Upper lobe of right lung (tissue), 1 donor: ENCODE data around the gene URB1. TPM values are rescaled to one million over a fixed set of nuclear protein-coding genes. Genes with fewer than 3 reads are reported as not detected.
A peak's percentile ranks its signal among the peaks of the same experiment; 100 is the strongest.

Experiments used
- ATAC-seq: fragments of 200-7000 bp; cut with Tn5 transposase; one replicate; pipeline ENCODE4 v1.9.1; 2020; ENCODE audit warnings: mild to moderate bottlenecking, moderate library complexity
- DNase-seq: peaks from one replicate; pipeline ENCODE4 v3.0.0-alpha.2; 2020
- H3K27ac ChIP-seq: fragments of 200-600 bp; one replicate; pipeline ENCODE4 v1.8.0; 2022
- H3K27me3 ChIP-seq: fragments of 200-600 bp; one replicate; pipeline ENCODE4 v1.8.0; 2022; ENCODE audit warnings: mild to moderate bottlenecking
- H3K36me3 ChIP-seq: fragments of 200-600 bp; one replicate; pipeline ENCODE4 v1.8.0; 2022
- H3K4me1 ChIP-seq: fragments of 200-600 bp; one replicate; pipeline ENCODE4 v1.8.0; 2022
- H3K4me3 ChIP-seq: fragments of 200-600 bp; one replicate; pipeline ENCODE4 v1.8.0; 2022; ENCODE audit warnings: mild to moderate bottlenecking
- H3K9me3 ChIP-seq: fragments of 200-600 bp; one replicate; pipeline ENCODE4 v1.8.0; 2022
- CTCF ChIP-seq: fragments of 200-600 bp; IDR thresholded peaks from one replicate; pipeline ENCODE4 v1.8.0; 2022; ENCODE audit warnings: antibody characterized with exemption
- intact Hi-C: fragments of 100-400 bp; cut with DNase I; formaldehyde crosslinking; loops from one replicate; pipeline ENCODE4 v1.11.0; 2022
- total RNA-seq: library from RNA; stranded (reverse); fragmentation: NEBNext Ultra II Directional; extraction: Animal tissue kit (Norgen Biotek cat#: 25700); gene quantifications from one replicate; pipeline ENCODE4 v1.2.1, GENCODE V29; 2021
- donor health status: DM: no; HTN: yes; CAD: no; lungs with severe emphysema.

Gene URB1
- total RNA-seq, 1 donor from 2014 or later: 14.3 TPM

- H3K4me3 ChIP-seq: no peak overlapping the region
- no peaks in the 10 kb centered on the region for H3K4me1 ChIP-seq
- peaks cover 63% of the 10 kb centered on the region for H3K36me3 ChIP-seq
- H3K27ac ChIP-seq: no peak overlapping the region
- ATAC-seq (no peak), DNase-seq (no peak)
- no peak for TF ChIP-seq CTCF
- H3K27me3 ChIP-seq: no peaks in the 10 kb centered on the region
- intact Hi-C loops: no loop called here
- no peaks in the 10 kb centered on the region for H3K9me3 ChIP-seq
Observed at GRCh38 chr21:32382108-32382644, 10.6 kb downstream of the URB1 start.

- ATAC-seq (no peak), DNase-seq (no peak)
- no peak overlapping the region for H3K4me3 ChIP-seq
- no peaks in the 10 kb centered on the region for H3K9me3 ChIP-seq
- intact Hi-C loops: no loop called here
- no peak overlapping the region for H3K27ac ChIP-seq
- no peaks in the 10 kb centered on the region for H3K4me1 ChIP-seq
- peaks cover 63% of the 10 kb centered on the region for H3K36me3 ChIP-seq
- H3K27me3 ChIP-seq: no peaks in the 10 kb centered on the region
- TF ChIP-seq CTCF: no peak
Observed at GRCh38 chr21:32381571-32381970, 11.2 kb downstream of the URB1 start.

- Histone ChIP-seq H3K9me3 (no peaks in the 10 kb centered on the region), H3K36me3 (peaks cover 63% of the 10 kb centered on the region), H3K4me3 (no peak overlapping the region), H3K4me1 (no peaks in the 10 kb centered on the region), H3K27me3 (no peaks in the 10 kb centered on the region), H3K27ac (no peak overlapping the region)
- no peak for ATAC-seq
- intact Hi-C loops: no loop called here
- no peak for DNase-seq
- TF ChIP-seq CTCF: no peak
Observed at GRCh38 chr21:32380940-32381339, 11.9 kb downstream of the URB1 start.

GRCh38 chr21:32378956-32379355 is 13.9 kb downstream of the URB1 start:
- TF ChIP-seq CTCF: no peak
- Histone ChIP-seq H3K4me3 (no peak overlapping the region), H3K27ac (no peak overlapping the region), H3K27me3 (no peaks in the 10 kb centered on the region), H3K4me1 (no peaks in the 10 kb centered on the region), H3K36me3 (peaks cover 58% of the 10 kb centered on the region), H3K9me3 (no peaks in the 10 kb centered on the region)
- intact Hi-C loops: no loop called here
- ATAC-seq (no peak), DNase-seq (no peak)

- H3K27ac ChIP-seq: no peak overlapping the region
- peaks cover under 1% of the 10 kb centered on the region for H3K4me1 ChIP-seq
- no peak overlapping the region for H3K4me3 ChIP-seq
- no peaks in the 10 kb centered on the region for H3K27me3 ChIP-seq
- TF ChIP-seq CTCF: no peak
- ATAC-seq: no peak
- peaks cover 55% of the 10 kb centered on the region for H3K36me3 ChIP-seq
- intact Hi-C loops: no loop called here
- no peaks in the 10 kb centered on the region for H3K9me3 ChIP-seq
- no peak for DNase-seq
Observed at GRCh38 chr21:32377991-32378390, 14.8 kb downstream of the URB1 start.

- intact Hi-C loops: no loop called here
- no peak overlapping the region for H3K4me3 ChIP-seq
- H3K9me3 ChIP-seq: no peaks in the 10 kb centered on the region
- TF ChIP-seq CTCF: no peak
- H3K27ac ChIP-seq: no peak overlapping the region
- peaks cover 4% of the 10 kb centered on the region for H3K4me1 ChIP-seq
- peak; percentile 28 for ATAC-seq
- no peaks in the 10 kb centered on the region for H3K27me3 ChIP-seq
- peaks cover 50% of the 10 kb centered on the region for H3K36me3 ChIP-seq
- DNase-seq: no peak
Observed at GRCh38 chr21:32377506-32377905, 15.3 kb downstream of the URB1 start.
